GM18907 (cell line): Measurements from ENCODE around the gene FAM222A.

Source experiments
- ATAC-seq: cut with Tn5 transposase; IDR thresholded peaks from one replicate; pipeline ENCODE4 v1.9.1; 2021; ENCODE audit warnings: mild to moderate bottlenecking, moderate library complexity; ENCODE audit not compliant: unreplicated experiment

The FAM222A gene

DNA sequence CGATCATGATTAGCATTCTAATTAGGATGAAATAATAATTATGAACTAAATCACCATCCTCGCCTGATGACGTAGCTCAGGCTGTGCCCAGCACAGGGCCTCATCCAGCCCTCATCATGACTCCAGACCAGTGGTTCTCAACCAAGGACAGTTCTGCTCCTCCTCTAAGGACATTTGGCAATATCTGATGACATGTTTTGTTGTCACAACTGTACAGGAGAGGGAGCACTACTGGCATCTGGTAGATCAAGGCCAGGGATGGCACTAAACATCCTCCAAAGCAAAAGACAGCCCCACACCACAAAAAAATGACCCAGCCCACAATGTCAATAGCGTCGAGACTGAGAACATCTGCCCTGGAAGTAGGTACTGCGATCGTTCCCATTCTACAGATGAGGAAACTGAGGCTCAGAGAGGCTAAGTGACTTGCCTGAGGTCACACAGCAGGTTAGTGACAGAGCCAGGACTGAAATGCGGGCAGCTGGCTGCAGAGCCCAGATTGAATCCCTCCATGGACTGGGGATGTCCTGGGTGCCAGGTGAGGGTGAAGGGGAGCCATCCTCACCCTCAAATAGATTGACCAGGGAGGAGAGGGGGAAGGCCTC lies 104.1 kb downstream of the FAM222A start:
- no peak for ATAC-seq

DNA sequence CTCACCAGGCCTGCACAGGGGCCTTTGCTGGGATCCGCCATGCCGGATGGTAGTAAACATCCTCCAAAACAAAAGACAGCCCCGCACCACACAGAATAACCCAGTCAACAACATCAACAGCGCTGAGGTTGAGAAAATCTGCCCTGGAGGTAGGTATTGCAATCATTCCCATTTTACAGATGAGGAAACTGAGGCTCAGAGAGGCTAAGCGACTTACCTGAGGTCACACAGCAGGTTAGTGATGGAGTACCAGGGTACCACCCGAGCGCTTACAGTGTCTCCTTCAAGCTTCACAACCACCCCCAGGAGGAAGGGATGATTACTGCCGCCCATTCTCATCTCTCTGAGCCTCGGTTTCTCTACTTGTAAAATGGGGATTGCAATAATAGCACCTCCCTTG lies 104.6 kb downstream of the FAM222A start:
- no peak for ATAC-seq

DNA sequence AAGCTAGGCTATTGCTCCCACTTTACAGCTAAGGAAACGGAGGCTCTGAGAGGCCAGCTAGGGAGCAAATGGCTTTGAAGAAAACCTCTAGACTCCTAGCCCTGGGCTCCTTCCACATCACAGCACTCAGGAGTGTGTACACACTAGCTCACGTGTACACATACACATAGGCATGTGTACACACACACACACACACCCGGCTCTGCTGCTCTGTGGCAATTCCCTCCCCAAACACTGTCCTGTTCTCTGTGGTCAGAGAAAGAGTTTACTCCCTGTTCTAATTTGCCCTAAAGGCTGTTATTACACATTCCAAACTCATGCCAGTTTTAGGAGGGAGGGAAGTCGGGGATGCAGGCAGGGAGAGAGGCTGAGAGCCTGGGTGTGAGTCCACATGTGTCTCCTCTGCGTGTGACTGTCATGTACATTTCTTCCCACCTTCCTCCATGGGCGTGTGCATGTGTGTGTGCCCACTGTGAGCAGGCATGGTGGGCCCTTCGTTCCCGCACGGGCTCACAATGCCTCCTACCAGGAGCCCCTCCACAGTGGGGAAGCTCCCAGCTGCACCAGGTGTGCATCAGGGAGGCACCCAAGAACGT lies 105.4 kb downstream of the FAM222A start:
- ATAC-seq = no peak
